GF-D8 (cell line): ENCODE results near the gene ACTL10.
"Not testable (repeated sequence)": the region's sequence is repeated elsewhere in the genome, so short reads cannot be mapped to it uniquely, and the experiment has no call there.

Experiments
- DNase-seq: peaks from one replicate; lab custom pipeline; 2025; lab: John Stamatoyannopoulos, UW

The ACTL10 gene

DNA sequence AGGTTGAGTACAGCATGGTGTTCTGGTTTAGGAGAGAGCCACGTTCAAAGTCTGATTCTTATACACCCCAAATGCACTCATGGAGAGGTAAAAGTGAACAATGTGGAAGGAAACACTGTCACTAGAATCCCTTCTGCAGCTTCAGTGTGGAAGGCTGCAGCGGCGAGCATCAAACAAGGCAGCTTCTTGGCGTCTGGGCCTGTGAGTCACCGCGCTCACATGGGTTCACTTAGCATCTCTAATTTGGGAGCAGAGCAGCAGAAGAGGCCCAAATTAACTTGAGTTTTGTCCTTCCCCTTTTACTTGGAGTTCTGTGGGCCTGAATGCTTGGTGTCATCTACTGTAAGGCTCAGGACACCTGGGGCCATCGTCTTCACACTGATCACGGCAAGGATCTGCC, 30.4 kb downstream of the ACTL10 start:
- no peak for DNase-seq

DNA sequence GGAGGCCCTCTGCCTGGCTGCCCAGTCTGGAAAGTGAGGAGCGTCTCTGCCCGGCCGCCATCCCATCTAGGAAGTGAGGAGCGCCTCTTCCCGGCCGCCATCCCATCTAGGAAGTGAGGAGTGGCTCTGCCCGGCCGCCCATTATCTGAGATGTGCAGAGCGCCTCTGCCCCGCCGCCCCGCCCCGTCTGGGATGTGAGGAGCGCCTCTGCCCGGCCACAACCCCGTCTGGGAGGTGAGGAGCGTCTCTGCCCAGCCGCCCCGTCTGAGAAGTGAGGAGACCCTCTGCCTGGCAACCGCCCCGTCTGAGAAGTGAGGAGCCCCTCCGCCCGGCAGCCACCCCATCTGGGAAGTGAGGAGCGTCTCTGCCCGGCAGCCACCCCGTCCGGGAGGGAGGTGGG, 32.2 kb downstream of the ACTL10 start:
- DNase-seq = not testable (repeated sequence)

DNA sequence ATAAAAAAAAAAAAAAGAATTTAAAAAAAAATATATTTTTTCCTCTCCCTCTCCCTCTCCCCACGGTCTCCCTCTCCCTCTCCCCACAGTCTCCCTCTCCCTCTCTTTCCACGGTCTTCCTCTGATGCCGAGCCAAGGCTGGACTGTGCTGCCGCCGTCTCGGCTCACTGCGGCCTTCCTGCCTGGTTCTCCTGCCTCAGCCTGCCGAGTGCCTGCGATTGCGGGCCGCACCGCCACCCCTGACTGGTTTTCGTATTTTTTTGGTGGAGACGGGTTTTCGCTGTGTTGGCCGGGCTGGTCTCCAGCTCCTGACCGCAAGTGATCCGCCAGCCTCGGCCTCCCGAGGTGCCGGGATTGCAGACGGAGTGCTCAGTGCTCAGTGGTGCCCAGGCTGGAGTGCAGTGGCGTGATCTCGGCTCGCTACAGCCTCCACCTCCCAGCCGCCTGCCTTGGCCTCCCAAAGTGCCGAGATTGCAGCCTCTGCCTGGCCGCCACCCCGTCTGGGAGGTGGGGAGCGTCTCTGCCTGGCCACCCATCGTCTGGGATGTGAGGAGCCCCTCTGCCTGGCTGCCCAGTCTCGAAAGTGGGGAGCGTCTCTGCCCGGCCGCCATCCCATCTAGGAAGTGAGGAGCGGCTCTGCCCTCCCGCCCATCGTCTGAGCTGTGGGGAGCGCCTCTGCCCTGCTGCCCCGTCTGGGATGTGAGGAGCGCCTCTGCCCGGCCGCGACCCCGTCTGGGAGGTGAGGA, 34.1 kb downstream of the ACTL10 start:
- DNase-seq = not testable (repeated sequence)

DNA sequence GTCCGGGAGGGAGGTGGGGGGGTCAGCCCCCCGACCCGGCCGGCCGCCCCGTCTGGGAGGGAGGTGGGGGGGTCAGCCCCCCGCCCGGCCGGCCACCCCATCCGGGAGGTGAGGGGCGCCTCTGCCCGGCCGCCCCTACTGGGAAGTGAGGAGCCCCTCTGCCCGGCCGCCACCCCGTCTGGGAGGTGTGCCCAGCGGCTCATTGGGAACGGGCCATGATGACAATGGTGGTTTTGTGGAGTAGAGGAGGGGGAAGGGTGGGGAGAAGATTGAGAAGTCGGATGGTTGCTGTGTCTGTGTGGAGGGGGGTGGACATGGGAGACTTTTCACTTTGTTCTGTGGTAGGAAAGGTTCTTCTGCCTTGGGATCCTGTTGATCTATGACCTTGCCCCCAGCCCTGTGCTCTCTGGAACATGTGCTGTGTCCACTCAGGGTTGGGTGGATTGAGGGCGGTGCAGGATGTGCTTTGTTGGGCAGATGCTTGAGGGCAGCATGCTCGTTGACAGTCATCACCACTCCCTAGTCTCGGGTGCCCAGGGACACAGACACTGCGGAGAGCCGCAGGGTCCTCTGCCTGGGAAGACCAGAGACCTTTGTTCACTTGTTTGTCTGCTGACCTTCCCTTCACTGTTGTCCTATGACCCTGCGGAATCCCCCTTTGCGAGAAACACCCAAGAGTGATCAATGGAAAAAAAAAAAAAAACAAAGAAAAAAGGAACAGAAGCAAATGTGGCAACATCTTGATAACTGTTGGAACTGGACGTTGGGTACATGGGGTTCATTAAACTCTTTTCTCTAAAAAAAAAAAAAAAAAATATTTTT, 35.1 kb downstream of the ACTL10 start:
- DNase-seq = no peak

DNA sequence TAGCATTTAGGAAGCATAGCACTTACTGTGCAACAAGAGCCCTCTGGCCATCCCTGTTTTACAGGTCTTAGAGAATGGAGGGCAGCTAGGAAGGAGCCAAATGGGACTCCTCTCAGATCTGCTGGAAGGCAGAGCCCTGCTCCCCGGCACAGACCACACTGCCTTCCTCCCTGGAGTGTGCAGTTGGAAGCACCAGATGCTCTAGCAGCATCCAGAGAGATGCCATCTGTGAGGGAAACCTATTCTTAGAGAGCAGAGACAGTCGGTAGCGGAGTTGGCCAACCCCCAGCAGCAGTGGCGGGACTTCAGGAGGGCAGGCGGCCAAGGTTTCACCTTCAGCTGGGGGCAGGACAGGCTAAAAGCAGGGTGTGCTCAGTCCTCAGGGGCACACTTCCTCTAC, 36.1 kb downstream of the ACTL10 start:
- DNase-seq = no peak

DNA sequence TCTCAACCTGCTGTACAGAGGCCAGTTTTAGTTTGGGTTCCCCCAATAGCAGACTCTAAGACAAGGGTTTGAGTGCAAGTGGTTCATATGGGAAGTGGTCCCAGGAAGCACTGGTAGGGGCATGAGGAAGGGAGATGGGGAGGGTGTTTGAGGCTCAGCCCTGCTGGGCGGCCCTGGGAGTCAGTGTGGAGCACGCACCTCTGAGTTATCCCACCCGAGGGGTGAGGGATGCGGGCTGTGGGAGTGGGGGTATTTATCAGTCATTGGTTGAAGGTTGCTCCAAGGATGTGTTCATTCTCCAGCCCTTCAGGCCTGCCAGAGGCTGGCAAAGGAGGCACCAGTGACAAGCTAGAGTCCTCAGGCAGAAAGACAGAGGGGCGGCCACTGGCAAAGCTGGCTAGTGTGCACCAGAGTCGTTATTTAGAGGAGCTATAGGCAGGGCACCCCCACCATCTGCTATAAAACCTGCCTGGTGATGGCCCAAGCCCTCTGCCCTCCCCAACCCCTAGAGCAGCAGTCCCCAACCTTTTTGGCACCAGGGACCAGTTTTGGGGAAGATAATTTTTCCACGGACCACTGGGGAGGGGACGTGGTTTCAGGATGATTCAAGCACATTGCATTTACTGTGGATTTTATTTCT, 36.9 kb downstream of the ACTL10 start:
- no peak for DNase-seq

DNA sequence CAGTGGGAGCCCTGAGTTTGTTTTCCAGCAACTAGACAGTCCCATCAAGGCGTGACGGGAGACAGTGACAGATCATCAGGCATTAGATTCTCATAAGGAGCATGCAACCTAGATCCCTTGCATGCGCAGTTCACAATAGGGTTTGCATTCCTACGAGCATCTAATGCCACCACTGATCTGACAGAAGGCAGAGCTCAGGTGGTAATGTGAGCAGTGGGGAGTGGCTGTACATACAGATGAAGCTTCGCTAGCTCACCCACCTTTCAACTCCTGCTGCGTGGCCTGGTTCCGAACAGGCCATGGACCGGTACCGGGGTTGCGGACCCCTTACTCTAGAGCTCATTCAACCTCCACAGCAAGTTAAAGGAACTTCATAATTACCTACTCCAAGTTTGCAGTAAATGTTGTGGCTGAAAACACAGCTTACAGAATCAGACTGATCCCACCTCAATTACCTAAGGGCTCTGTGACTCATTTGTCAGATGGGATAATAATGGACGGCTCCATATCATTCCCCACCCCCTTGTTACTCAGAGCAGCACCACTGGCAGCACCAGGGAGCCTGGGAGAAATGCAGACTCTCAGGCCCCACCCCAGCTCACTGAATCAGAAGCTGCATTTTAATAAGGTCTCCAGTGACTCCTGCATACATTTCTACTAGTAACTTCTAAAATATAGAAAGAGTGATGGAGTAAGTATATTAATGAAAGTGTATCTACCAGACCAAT, 37.6 kb downstream of the ACTL10 start:
- no peak for DNase-seq

DNA sequence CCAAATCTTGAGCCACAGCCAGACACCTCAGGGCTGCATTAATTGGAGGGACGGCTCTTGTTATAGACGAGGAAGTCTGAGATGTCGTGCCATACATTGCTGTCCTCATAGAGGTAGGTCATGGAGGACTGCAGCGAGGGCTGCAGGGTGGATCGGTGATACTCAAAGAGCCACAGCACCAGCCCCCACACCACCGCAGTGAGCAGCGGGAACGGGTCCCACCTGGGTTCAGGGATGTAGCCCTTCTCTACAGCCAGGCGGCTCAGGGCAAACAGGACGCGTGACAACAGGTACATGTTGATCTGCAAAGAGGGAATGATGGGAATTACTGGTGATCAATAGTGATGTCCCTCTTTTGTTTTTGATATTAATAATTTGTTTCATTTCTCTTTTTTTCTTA, 40.9 kb downstream of the ACTL10 start:
- no peak for DNase-seq

DNA sequence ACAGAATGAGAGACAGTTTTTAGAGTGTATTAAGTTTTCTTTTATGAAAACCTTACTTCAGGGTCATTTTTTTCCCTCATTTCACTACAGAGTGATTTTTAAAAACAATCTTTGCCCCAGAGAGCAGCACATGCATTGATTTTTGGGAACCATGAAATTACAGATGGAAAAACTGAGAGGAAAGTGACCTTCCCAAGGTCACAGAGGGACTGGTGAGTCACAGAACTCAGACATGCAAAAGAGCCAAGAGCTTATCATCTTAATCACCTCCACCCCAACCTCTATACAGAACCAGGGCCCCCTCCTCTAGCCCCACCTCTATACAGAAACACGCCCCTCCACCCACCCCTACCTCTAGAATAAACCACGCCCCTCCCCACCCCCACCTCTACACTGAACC, 42.7 kb downstream of the ACTL10 start:
- no peak for DNase-seq

DNA sequence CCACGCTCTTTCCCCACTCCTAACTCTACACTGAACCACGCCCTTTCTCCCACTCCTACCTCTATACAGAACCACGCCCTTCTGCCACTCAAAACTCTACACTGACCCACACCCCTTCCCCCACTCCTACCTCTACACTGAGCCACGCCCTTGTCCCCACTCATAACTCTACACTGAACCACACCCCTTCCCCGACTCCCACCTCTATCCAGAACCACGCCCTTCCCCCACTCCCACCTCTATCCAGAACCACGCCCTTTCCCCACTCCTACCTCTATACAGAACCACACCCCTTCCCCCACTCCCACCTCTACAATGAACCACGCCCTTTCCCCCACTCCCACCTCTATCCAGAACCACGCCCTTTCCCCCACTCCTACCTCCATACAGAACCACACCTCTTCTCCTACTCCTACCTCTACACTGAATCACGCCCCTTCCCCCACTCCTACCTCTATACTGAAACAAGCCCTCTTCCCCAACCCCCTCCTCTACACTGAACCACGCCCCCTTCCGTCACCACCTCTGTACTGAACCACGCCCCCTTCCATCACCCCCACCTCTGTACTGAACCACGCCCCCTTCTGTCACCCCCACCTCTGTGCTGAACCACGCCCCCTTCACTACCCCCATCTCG, 43.3 kb downstream of the ACTL10 start:
- DNase-seq = no peak

DNA sequence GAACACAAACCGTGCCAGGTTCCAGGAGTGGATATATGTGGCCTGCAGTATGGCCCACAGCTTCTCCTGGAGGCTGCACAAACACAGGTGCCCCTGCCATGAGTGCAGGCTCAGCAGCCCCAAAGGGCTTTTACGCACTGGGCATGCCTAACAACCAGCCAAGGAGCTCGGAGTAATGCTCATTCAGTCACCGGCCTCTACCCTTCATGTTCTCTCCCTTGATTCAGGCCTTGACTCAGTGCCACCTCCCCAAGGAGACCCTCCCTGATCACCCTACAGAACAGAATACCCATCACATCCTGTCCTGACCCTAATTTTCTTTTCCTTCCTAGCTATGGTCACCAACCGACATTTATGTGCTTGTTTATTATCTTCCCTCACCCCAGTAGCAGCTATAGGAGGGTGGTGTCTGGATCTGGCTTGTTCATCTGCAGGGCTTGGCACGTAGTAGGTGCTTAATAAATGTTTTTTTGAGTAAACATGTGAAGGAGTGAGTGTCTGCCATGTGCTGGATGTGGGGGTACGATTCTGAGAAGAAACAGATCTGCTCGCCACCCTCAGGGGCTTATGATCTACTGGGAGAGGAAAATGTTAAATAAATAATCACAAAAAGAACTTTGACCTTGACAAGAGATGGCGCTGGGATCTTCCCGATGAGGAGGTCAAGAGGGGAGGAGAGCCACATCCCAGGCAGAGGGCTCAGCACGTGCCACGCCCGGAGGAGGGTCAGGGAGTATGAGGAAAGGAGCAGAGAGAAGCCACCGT, 44.1 kb downstream of the ACTL10 start:
- no peak for DNase-seq

DNA sequence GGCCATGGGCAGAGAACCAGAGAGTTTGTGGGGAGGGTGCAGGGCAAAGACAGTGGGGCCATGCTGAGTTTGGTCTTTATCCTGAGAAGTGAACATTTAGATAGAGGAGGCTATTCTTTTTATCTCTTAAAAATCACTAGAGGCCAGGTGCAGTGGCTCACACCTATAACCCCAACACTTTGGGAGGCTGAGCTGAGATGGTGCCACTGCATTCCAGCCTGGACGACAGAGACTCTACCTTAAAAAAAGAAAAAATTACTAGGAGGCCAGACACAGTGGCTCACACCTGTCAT, 44.6 kb downstream of the ACTL10 start:
- DNase-seq = no peak

DNA sequence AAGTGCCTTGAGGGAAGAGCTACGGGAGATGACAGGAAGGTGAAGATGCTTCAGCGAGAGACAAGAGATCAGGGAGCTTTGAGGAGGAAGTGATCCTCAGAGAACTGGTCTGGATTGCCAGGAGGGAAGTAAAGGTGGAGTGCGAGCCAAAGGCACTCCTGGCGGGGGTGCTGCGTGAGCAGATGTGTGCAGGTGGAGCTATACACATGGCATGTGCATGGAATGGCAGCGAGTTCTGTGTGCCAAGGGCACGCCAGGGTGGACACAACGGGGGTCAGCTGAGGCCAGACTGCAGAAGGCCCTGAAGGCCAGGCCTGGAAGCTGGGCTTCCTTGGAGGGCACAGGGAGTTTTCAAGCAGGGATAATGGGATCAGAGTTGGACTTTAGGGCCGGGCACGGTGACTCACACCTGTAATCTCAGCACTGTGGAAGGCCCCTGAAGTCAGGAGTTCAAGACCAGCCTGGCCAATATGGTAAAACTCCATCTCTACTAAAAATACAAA, 47.2 kb downstream of the ACTL10 start:
- DNase-seq = no peak

DNA sequence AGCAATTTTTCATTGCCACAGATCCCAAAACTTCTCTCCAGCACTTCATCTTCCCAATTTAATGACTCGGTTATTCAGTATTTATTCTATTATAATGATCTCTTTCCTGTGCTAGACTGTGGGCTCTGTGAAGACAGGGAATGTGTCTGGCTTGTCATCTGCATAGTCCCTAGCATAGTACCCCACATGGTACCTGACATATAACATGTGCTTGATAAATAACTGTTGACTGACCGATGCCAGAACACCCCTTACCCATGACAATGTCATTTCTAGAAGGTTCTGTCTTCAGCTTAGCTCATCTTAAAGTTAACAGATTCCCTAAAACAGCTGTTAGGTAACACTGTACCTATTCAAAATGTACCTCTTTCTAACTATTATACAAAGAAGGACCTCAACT, 49.8 kb downstream of the ACTL10 start:
- no peak for DNase-seq
